GM21360 (cell line): ENCODE measurements around the gene SPRR2G.
"Not testable (repeated sequence)": the region's sequence is repeated elsewhere in the genome, so short reads cannot be mapped to it uniquely, and the experiment has no call there.

ENCODE experiments used
- ATAC-seq: cut with Tn5 transposase; IDR thresholded peaks from one replicate; pipeline ENCODE4 v1.9.1; 2021; ENCODE audit warnings: mild to moderate bottlenecking, moderate library complexity; ENCODE audit not compliant: unreplicated experiment

Gene SPRR2G

DNA sequence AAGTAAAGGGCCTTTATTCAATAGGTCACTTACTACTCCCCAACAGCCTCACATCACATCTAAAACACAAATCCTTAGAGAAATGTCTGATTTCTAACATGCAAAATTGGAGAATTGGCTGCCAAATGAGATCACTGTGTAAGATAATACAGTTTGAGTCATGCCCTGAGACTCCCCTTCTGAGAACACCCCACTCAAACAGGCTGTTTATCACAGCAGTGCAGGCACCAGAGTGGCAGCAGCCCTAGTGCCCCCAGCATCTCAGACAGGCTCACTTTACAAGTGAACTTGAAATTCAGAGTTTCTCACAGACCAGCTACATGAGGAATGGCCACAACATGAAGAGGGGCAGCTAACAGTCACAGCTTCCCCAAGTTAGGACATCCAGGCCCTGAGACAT is 35.4 kb downstream of the SPRR2G start:
- not testable (repeated sequence) for ATAC-seq

DNA sequence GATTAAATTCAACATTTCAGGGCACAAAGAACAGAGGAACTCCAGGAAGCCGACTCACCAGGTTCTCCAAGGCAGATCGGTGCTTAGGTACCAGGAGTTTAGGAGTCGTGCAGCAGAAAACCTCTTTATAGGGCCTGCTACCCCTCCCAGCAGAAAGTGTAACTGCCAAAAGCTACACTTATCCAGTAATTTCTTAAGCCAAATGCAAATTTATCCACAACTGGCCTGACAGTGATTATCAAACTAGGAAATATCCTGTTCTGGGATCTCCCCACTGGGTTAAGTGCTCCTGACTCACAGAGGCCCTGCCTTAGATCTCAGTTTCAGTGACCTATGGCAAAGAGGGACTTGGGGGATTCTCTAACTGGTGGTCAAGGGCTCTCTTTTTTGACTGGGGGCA is 37.3 kb downstream of the SPRR2G start, which contains the start of gene SPRR2F:
TSS of gene SPRR2F (minus strand) at position 101 of the 400 bp plus-strand sequence. CDS start 783 bp downstream, outside the sequence.
- no peak for ATAC-seq

DNA sequence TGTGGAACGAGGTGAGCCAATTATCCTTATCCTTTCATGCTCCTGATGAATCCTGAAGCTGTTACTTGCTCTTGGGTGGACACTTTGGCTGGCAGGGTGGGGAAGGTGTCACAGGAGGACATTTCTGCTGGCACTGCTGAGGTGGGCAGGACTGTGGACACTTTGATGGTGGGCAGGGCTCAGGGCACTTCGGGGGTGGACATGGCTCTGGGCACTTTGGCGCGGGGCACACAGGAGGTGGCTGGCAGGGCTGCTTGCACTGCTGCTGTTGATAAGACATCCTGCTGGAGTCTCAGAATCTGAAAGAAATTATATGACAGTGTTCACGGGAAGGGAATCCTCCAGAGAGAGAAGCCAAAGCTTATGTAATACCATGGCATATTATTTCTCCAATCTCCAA is 38.2 kb downstream of the SPRR2G start:
- not testable (repeated sequence) for ATAC-seq

- no peak for ATAC-seq
Observed at GRCh38 chr1:153100245-153100644, 50.4 kb downstream of the SPRR2G start.
